D341Med (cell line): ENCODE results near the gene PDZRN3.

Experiments
- DNase-seq: peaks from one replicate; pipeline ENCODE4 v3.0.0; 2012; ENCODE audit warnings: low spot score

PDZRN3 gene

DNA sequence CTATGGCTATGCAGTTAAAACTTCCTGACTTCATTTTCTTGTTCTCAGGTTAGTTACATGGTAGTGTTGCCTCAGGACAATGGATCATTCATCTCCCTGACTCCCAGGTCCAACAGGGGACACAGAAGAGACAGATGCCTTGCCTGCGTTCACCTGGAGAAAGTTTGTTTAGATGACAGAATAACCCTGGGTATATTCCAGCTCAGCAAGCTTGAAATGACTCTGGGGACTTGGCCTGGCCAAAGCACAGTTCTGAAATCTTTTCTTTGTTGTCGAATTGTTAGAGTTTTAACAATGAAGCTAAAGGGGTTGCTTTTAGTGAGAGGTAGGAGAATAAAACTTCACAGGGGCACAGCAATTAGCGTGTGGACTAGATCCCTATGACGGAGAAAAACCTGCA is 206.1 kb downstream of the PDZRN3 start:
- DNase-seq, result no peak

DNA sequence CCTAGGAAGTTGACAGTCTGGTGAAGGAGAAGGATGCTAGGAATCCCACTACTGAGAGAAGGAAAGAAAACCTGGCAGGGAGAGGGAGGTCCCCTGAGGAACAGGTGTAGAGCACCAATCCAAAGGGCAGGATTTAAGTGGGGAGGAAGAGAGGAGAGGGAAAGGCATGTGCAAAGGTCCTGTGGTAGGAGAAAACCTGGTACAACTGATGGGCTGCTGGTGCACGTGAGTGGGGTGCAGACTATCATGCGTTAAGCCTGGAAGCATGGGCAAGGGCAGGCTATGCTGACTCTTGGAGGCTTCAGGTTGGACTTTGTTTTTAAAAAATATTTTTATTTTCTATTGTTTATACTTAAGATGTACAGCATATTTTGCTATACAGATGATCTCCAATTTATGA is 209.6 kb downstream of the PDZRN3 start:
- no peak for DNase-seq

DNA sequence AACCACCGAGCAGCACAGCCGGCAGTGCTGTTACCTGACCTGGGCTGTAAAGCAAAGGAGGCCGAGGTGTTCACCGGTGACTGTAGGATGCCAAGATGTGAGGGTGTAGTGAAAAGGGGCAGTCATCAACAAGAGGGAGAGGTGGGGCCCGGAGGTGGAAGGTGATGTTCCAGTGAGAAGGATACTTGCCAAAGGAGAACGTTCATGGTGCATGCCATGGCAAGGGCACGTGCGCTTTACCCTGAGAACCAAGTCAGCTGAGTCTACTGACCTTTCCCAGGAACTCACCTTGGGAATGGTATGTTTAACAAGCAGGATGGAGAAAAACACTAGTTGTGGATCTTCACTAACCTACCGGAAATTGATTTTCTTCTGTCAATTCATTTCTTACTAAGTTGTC is 211.1 kb downstream of the PDZRN3 start:
- DNase-seq, result no peak

DNA sequence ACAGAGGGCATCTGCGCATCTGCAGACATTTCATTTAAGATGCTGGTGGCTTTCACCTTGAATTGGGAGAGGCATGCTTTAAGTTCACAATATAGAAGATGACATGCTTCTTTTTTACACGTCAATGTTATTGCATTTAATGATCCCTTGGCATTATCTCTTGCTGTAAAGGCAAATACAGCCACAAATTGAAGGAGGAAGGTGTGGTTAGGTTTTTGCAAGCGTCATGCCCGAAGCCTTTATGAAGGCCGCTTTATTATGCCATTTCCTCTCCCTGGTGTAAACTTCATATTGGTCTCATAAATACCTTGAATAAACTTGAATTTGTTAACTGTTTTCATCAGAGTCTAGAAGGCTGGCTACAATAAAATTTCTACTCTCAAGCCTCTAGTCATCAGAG is 212.7 kb downstream of the PDZRN3 start:
- no peak for DNase-seq

DNA sequence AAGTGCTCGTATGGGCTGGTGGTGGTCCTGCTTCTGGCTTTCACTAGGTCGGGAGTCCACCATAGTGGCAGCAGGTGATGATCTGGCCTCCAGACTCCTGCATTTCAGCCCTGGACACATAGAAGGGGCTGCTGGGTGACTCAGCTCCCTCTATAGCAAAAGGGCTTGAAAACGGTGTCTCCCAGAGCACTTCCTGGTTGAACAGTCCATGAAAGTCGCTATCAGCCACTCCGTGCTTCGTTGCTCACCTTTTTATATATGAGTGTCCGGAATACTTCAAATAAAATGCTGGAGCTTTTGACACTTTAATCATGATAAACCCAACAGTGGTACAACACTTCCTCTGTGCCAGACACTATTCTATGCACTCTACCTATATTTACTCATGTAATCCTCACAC is 213.2 kb downstream of the PDZRN3 start:
- no peak for DNase-seq

DNA sequence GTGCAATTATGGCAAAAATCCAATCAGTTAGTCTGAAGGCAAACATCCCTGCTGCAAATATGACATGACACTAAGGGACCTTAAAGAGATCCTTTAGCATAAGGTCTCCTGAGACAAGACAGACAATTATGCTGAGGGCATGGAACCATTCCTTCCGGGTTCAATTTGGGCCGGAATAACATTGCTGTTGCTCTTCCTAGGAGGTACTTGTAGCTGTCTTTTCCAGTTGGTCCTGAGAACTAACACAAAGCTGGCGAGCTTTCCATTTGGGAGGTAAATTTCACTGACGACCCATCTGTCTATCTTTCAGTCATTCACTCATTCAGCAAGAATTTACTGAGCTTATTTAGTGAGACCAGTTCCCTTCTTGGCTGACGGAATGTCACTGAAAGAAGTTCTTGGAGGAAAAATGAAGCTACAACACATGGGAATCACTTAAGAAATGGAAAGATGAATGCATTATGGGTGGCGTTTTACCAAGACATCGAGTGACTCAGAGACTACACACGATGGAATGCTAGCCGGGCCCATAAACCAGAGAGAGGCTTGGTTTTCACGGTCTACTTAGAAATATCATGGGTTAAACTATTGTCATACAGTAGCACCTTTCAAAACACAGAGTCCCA is 215.5 kb downstream of the PDZRN3 start:
- no peak for DNase-seq

DNA sequence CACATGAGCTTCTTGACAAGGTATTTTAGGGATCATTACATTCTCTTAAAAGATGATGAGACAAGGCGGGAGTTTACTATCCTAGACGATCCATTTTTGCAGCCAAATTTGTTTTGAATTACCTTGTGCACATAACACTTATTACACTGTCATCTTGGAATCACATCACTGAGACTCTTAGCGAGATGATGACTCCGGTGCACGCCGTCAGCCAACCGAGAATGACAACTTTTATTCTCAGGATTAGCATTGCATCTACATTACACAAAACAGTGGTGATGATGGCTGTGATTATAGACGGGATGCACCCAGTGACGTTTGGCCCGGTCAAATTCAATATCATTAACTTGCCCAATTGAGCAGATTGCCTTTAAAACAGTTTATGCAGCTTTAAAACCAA is 216.1 kb downstream of the PDZRN3 start:
- DNase-seq, result no peak

DNA sequence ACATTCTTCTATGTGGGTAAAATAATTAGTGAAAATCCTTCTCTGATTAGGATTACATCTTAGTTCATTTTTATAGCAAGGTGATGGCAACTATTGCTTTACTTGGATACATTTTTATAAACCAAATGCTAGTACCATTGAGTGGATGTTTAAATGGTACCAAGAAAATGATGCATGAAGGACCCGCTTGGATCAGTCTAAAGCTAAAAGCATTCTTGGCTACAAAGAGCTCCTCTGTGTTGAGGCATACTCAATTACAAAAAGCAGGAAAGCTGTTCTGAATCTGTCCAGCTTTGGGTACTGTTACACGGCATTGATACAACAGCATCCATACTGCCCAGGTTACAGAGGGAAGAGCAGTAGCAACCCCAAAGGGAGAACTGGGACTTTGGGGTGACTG is 217.2 kb downstream of the PDZRN3 start:
- no peak for DNase-seq

DNA sequence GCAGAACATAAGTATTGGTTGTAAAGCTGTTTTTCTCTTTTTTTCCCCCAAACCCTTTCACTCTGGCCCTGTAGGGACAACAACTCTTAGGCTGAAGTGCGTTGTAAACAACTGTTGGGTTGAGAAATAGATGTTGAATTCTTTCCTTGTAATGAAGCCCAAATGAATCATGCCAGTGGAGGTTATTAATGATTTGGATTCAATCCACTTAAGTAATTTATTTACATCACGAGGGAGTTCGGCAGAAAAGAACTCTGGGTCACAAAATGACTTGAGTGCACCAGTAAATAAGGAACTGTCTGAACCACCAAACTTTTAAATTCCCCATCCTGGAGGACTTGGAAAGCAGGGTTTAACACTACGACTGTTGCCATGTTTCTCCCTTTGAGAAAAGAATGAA is 218.9 kb downstream of the PDZRN3 start:
- DNase-seq, result no peak

DNA sequence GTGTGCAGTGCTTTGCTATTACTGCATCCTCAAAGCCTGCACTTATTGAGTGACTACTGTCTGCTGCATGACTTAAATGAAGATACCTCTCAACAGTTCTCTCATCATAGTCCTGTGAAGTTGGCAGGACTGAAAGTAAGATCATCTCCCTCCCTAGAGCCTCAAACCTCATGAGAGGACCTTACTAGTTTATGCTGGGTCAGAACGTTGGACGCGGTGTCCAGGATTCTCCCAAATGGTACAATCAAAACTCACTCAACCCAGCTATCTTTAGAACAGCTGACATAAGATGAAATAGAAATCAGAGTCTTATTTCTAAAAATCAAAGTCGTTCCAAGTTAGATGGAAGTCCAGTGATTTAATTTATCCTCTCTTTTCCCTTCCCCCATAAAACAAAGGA is 219.7 kb downstream of the PDZRN3 start:
- no peak for DNase-seq

DNA sequence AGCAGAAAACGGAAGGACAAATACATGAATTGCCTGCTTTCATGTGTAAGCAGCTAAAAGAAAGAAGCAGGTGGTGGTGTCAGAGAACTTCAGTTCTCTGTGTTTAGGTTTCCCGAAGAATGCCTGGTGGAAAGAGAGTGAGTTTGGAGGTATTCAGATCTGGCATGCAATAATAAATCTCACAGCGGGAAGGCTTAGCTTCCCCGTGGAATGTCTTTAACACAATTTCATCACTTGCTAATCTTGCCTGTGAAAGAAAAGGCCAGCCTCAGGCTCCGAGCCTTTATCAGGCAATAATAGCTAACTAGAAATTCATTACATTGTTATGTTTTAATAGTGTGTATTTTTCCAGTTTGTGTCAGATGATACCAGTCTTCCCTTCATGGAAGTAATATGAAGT is 220.3 kb downstream of the PDZRN3 start:
- no peak for DNase-seq

DNA sequence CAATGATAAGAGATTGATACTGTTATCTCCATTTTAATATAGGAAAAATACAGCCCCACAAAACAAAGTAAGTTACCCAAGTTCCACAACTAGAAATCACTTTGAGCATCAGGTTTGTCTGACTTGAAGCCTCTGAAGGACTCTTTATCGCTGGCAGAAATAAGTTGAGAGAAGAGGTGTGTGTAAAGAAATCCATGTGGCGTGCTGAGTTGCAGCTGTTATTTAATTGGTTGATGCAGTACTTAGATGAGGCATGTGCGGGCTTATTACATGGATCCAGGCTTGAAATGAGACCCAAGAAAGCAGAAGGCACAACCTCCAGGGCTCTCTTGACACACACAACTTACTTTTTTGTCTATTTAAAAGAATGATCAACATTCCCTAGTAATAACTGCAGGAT is 221.3 kb downstream of the PDZRN3 start:
- DNase-seq, result no peak

DNA sequence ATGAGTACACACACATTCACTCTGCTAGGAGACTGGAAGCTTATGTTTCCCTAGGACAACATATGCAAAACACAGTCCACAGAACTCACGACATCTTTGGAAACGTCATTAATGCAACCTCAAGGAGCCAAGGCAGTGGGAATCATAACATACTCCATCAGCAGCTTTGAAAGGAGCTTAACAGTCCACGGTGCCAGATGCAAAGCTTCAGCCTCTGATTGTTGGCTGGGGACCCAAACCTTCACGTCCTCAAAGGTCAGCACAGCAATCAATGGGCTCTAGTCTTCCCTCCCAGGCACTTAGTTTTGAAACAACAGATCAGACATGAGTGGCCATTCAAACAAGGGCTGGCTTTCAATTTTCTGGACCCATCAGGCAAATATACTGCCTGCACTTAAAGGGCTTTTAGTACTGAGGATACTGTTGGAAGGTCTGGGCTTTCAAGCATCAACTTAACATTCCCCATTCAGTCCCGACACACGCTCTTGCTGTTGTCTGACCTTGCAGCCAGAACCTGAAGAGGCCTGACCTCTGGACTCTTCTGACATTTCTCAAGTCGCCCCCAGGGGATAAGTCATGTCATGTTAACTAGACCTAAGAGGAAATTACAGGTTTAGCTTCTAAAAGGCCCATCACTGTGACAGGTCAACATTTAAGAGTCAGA is 223.0 kb downstream of the PDZRN3 start:
- no peak for DNase-seq

DNA sequence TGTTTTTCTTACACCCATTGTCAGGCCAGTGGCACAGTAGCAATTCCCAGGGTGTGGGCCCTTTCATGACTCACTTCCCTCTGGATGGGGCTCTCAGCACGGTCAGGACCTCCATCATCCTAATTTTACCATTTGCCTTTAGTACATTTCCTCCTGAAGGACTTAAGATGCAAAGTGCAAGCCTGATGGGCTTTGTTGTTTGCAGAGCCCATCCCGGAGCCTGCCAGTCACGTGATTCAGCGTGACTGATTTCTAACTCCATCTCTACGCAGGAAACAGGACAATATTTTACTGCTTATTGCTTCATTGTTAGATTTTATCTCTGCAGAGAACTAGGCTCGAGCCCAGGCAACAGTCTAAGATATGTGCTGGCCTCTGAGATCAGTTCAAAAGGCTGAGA is 223.7 kb downstream of the PDZRN3 start:
- DNase-seq, result no peak

DNA sequence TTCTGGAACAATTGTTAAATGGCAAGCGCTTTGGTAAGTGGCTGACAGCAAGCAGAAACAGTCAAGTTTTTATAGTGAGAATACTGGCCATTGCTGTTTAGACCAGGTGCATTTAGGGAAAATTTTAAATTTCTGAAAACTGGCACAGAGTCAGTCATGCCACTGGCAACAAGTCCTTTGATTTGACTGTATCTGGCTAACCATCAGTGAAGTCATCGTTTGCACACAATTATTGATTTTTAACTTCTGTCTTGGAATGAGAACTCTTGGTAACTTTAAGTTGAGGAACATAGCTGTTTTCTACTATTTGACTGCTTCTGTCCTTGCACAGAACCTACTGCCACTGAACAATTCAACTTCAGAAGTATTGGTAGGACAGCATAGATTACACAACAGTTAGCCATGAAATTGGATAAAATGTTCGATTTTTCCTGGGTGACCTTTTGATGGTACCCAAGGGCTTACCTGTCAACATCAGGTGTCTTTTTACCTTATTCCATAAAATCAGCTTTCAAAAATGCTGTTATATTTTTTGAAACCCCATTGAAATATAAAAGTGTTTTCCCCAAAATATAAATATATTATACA is 225.0 kb downstream of the PDZRN3 start:
- DNase-seq, result no peak

DNA sequence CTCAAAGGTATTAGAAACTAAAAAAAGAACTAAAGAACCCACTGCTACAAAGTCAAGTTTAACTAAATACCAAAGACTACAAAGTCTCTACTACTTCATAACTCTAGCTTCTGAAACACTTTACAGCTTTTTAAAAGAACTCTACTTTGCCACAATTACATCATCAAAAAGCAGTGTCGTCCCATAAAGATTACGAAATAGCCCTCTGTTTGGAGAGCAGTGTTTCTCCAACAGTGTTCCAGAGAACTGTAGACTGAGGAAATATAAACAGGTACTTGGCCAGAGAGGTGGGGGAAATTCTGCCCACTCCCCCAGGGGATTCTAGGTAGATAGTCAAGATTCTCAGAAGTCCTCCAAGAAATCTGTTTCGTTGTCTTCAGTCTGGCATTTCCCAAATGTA is 225.6 kb downstream of the PDZRN3 start:
- DNase-seq, result no peak

DNA sequence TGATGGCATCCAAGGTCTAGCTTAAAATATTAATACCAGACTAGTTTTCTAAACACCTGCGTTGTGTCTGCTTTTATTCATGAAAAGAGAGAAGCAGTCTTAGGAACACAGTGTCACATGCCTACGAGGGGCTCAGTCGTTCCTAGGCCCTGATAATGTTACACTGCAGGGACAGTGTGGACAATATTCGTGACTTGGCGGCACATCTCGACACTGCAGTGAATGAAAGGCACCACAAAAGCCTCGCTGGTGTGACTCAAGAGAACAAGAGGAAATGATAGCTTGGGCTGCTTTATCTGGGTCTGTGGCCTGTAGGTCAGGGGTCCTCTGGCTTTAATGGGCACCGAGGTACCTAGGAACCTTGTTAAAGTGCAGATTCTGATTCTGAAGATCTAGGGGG is 226.7 kb downstream of the PDZRN3 start:
- no peak for DNase-seq

DNA sequence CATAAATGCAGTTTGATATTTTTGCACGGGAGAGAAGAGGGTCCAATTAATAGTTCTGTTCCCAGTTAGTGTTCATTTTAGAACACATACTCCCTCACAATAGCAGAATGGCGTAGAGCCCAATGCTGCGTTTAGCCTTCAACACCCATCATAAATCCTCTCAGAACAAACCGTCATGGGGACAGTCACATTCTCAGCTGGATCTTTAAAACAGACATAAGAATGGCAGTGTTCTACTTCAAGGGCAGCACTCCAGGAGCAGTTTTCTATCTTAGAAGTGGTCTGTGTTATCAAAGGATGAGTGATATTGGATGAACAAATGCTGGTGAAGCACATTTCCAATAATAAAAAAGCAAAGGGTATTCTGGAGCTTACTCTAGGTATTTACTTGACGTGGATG is 230.5 kb downstream of the PDZRN3 start:
- DNase-seq, result no peak

DNA sequence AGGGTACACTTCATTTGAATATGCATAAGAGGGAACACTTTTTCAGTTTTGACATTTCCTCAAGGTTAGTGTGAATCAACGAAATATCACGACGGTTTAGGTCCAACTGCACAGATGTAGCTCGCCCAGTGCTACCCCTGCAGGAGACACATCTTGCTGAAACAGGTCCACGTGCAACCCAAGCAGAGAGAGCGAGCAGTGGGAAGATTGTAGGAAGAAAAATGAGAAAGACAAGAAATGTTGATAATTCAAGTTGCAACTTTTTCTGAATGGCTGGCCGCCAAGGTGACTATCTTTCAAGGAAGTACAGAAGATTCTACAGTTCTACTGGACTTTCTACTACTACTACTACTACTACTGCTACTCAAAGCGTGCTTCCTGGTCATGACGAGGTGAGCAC is 231.7 kb downstream of the PDZRN3 start:
- DNase-seq, result no peak

DNA sequence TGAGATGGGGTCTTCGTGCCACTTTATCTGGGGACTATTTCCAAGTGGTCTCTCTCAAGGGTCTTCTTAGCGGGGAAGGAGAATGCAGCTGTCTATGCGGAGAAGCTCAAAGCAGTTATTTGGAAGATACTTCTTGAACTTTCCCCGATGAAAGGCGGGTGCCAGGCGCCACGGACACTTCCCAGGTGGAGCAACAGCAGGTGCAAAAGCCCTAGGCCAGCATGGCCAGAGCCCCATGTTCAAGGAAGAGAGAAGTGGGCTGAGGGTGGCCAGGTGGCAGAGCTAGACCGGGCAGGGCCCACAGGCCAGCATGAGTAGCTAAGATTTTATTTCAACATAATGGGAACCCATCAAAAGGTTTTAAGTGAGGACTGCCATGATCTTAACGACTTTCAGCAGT is 232.8 kb downstream of the PDZRN3 start:
- DNase-seq, result no peak

DNA sequence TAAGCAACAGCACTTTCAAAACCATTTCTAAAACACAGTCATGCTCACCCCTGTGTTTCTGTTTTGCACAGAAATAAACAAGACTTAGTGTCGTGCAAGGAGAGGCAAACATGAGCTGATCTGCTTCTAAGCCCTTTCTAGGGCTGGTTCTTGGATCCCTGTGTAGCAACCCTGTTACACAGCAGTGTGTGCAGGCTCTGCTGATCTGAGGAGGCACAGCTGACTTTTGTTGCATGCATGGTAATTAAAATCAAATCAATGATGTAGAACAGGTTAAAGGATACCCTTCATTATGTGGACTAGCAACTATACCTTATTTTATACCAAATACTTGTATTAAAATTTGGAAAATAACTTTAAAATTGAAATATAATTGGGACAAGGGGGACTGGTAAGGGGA is 234.8 kb downstream of the PDZRN3 start:
- DNase-seq, result no peak

DNA sequence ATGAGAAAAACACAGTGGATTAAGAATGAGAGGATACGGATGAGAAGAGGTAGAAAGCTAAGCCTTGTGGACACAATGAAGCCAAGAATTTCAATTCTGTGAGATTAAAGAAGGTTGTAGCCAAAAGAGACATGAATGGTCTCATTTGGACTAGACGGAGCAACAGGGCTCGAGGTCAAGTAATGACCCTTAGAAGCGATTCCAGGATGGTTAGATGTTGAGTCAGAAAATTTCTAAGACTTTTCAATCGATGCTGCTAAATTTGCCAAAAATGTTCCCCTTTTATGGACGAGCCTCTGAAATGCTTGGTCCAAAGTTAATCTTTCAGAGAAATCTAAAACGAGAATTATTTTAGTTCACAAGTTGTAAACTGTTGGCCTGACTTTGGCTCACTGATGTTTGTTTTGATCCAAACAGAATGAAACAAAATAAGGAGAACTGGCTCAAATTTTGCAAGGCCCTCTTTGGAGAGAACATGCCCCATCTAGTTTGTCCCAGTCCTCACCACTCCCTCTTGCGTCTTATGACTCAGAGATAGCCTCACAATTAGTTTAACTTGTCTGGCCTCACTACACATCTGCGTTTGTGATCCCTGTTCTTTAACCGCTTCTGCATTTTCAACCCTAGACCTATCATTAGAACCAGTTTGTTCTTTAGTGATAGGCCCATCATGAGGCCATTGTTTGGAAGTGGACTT is 235.5 kb downstream of the PDZRN3 start:
- DNase-seq, result no peak

DNA sequence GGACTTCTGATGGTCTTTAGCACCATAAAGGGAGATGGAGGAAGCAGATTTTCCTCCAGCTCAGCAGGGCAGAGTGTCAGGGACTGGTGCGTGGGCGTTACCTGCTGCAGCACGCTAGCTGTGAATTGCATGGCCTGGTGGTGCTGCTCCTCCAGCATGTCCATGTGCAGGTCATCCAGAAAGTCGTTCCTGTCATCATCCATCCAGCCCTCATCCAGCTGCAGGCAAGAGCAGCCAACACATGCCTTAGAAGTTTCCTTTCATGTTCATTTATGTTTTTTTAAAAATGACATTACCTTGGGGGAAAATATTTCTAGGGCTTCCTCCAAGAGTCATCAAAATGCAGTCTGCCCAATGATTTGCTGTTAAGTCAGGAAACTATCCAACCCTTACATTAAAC is 239.2 kb downstream of the PDZRN3 start:
- no peak for DNase-seq
